HG03159 (cell line): Measurements from ENCODE around the gene ZNF442.
"Not testable (repeated sequence)": the region's sequence is repeated elsewhere in the genome, so short reads cannot be mapped to it uniquely, and the experiment has no call there.

ENCODE experiments used
- ATAC-seq: cut with Tn5 transposase; IDR thresholded peaks from one replicate; pipeline ENCODE4 v1.9.1; 2021; ENCODE audit warnings: mild to moderate bottlenecking, moderate library complexity; ENCODE audit not compliant: unreplicated experiment

The ZNF442 gene

GRCh38 chr19:12331211-12331941 is 34.1 kb downstream of the ZNF442 start:
- ATAC-seq = no peak

GRCh38 chr19:12330340-12330739 is 35.1 kb downstream of the ZNF442 start:
- no peak for ATAC-seq

- ATAC-seq = no peak
Measured at GRCh38 chr19:12325690-12326089, 39.8 kb downstream of the ZNF442 start.

- ATAC-seq = no peak
Measured at GRCh38 chr19:12318782-12319413, 46.6 kb downstream of the ZNF442 start.

GRCh38 chr19:12314553-12314952 is 50.9 kb downstream of the ZNF442 start:
- ATAC-seq = no peak

GRCh38 chr19:12308891-12309290 is 56.6 kb downstream of the ZNF442 start:
- not testable (repeated sequence) for ATAC-seq
